IMR-90 (cell line): ENCODE measurements around the gene RGS16. TPM values are rescaled to one million over a fixed set of nuclear protein-coding genes. Genes with fewer than 3 reads are reported as not detected.

Experiments used
- ATAC-seq: fragments of 200-7000 bp; cut with Tn5 transposase; 2 replicates; pipeline ENCODE4 v1.9.1; 2020; ENCODE audit warnings: low read depth, mild to moderate bottlenecking, moderate library complexity
- BruUV-seq: library from RNA; stranded (reverse); fragments of 400-500 nt; replicated peaks from 2 replicates; lab custom pipeline; 2021; lab: Mats Ljungman, UMichigan
- CTCF ChIA-PET: fragments of 300-600 bp; formaldehyde crosslinking; extraction: SDS; loops from one replicate; lab custom pipeline; 2021; ENCODE audit warnings: antibody characterized with exemption; lab: Yijun Ruan, JAX
- POLR2A ChIA-PET: fragments of 300-600 bp; sonication (Branson Sonifier 250); formaldehyde crosslinking; loops from one replicate; lab custom pipeline; 2022; ENCODE audit warnings: antibody characterized with exemption; ENCODE audit not compliant: unreplicated experiment; lab: Charles Lee
- DNase-seq: peaks from one replicate; pipeline ENCODE4 v3.0.0; 2013
- H2AFZ ChIP-seq: replicated peaks from 2 replicates; pipeline ENCODE3; 2013; ENCODE audit warnings: low read length, mild to moderate bottlenecking; ENCODE audit not compliant: poor library complexity
- H2AK5ac ChIP-seq: 2 replicates; pipeline ENCODE4 v1.6.1; 2013; ENCODE audit warnings: low read depth, low read length, inconsistent platforms
- H2AK9ac ChIP-seq: replicated peaks from 2 replicates; pipeline ENCODE3; 2013; ENCODE audit warnings: mild to moderate bottlenecking, low read depth, low read length, moderate library complexity; ENCODE audit not compliant: poor library complexity
- H2BK120ac ChIP-seq: 2 replicates; pipeline ENCODE4 v1.6.1; 2013; ENCODE audit warnings: low read depth, low read length, inconsistent platforms
- H2BK15ac ChIP-seq: 3 replicates; pipeline ENCODE4 v1.6.1; 2013; ENCODE audit warnings: low read depth, low read length, inconsistent platforms
- H2BK20ac ChIP-seq: 2 replicates; pipeline ENCODE4 v1.6.1; 2013; ENCODE audit warnings: low read depth, mild to moderate bottlenecking, inconsistent platforms, low read length, moderate library complexity
- H2BK5ac ChIP-seq: 2 replicates; pipeline ENCODE4 v1.6.1; 2013; ENCODE audit warnings: mild to moderate bottlenecking, low read depth, low read length, inconsistent platforms; ENCODE audit not compliant: poor library complexity, severe bottlenecking
- H3K14ac ChIP-seq: replicated peaks from 2 replicates; pipeline ENCODE4 v1.6.1; 2013; ENCODE audit warnings: low read depth, low read length, inconsistent platforms
- H3K18ac ChIP-seq: 2 replicates; pipeline ENCODE4 v1.6.1; 2013; ENCODE audit warnings: low read depth, low read length, control low read depth
- H3K23ac ChIP-seq: 2 replicates; pipeline ENCODE4 v1.6.1; 2013; ENCODE audit warnings: low read depth, low read length, inconsistent platforms
- H3K27ac ChIP-seq: 2 replicates; pipeline ENCODE4 v1.5.1; 2013; ENCODE audit warnings: mild to moderate bottlenecking, control low read depth, low read length; ENCODE audit not compliant: insufficient read depth
- H3K27me3 ChIP-seq: 2 replicates; pipeline ENCODE4 v1.6.1; 2013; ENCODE audit warnings: low read length; ENCODE audit not compliant: control insufficient read depth, insufficient read depth
- H3K36me3 ChIP-seq: 2 replicates; pipeline ENCODE4 v1.6.1; 2013; ENCODE audit warnings: low read length, mixed read lengths; ENCODE audit not compliant: control insufficient read depth, insufficient read depth
- H3K4ac ChIP-seq: 2 replicates; pipeline ENCODE4 v1.6.1; 2013; ENCODE audit warnings: low read depth, low read length, inconsistent platforms
- H3K4me1 ChIP-seq: 2 replicates; pipeline ENCODE4 v1.6.1; 2013; ENCODE audit warnings: low read length, mixed read lengths; ENCODE audit not compliant: control insufficient read depth, insufficient read depth
- H3K4me2 ChIP-seq: 2 replicates; pipeline ENCODE4 v1.6.1; 2013; ENCODE audit warnings: low read depth, mild to moderate bottlenecking, control low read depth, low read length, moderate library complexity
- H3K4me3 ChIP-seq: 2 replicates; pipeline ENCODE4 v1.5.1; 2013; ENCODE audit warnings: low read depth, mild to moderate bottlenecking, control low read depth, low read length, moderate library complexity; ENCODE audit not compliant: insufficient read depth
- H3K56ac ChIP-seq: 2 replicates; pipeline ENCODE4 v1.6.1; 2013; ENCODE audit warnings: low read length, inconsistent platforms; ENCODE audit not compliant: insufficient read depth; ENCODE audit errors: extremely low read depth
- H3K79me1 ChIP-seq, 2 experiments: 2 replicates each; pipeline ENCODE4 v1.6.1; 2013; ENCODE audit warnings: low read length in 2 of 2, inconsistent platforms in 1 of 2, low read depth in 1 of 2
- H3K9ac ChIP-seq: 2 replicates; pipeline ENCODE4 v1.6.1; 2013; ENCODE audit warnings: low read depth, low read length, control low read depth
- H3K9me1 ChIP-seq: 2 replicates; pipeline ENCODE4 v1.6.1; 2013; ENCODE audit warnings: low read length, inconsistent platforms; ENCODE audit not compliant: insufficient read depth
- H3K9me3 ChIP-seq: 2 replicates; pipeline ENCODE4 v1.6.1; 2013; ENCODE audit warnings: low read length; ENCODE audit not compliant: control insufficient read depth, insufficient read depth
- H4K20me1 ChIP-seq: 2 replicates; pipeline ENCODE4 v1.6.1; 2013; ENCODE audit warnings: low read length, inconsistent platforms; ENCODE audit not compliant: insufficient read depth
- H4K5ac ChIP-seq: 2 replicates; pipeline ENCODE4 v1.6.1; 2013; ENCODE audit warnings: mild to moderate bottlenecking, low read depth, low read length, control low read depth
- H4K8ac ChIP-seq, 2 experiments: 2 replicates each; pipeline ENCODE4 v1.6.1; 2013; ENCODE audit warnings: low read depth in 2 of 2, low read length in 2 of 2, control low read depth in 1 of 2, inconsistent platforms in 1 of 2
- H4K91ac ChIP-seq: 2 replicates; pipeline ENCODE4 v1.6.1; 2013; ENCODE audit warnings: low read depth, low read length, inconsistent platforms; ENCODE audit not compliant: insufficient read depth
- CEBPB ChIP-seq: IDR thresholded peaks from 2 replicates; pipeline ENCODE4 v1.6.1; 2012; ENCODE audit warnings: low read depth, low read length, improper control_type of control experiment
- FOS ChIP-seq: fragments of 150-350 bp; IDR thresholded peaks from 2 replicates; pipeline ENCODE4 v1.6.1; 2016; ENCODE audit warnings: low read depth, low read length
- MAFK ChIP-seq: IDR thresholded peaks from 2 replicates; pipeline ENCODE4 v1.6.1; 2012; ENCODE audit warnings: low read depth, low read length, improper control_type of control experiment
- NFE2L2 ChIP-seq: fragments of 150-350 bp; IDR thresholded peaks from 2 replicates; pipeline ENCODE4 v1.6.1; 2016; ENCODE audit warnings: low read depth, mild to moderate bottlenecking, low read length
- POLR2A ChIP-seq: IDR thresholded peaks from 2 replicates; pipeline ENCODE4 v1.6.1; 2012; ENCODE audit warnings: mild to moderate bottlenecking, low read depth, low read length
- RAD21 ChIP-seq: IDR thresholded peaks from 2 replicates; pipeline ENCODE4 v1.6.1; 2012; ENCODE audit warnings: low read length, improper control_type of control experiment
- RFX5 ChIP-seq: IDR thresholded peaks from 2 replicates; pipeline ENCODE4 v1.8.0; 2012; ENCODE audit warnings: low read depth, mild to moderate bottlenecking, low read length, moderate library complexity
- SMC3 ChIP-seq: fragments of 150-350 bp; IDR thresholded peaks from 2 replicates; pipeline ENCODE4 v1.6.1; 2016; ENCODE audit warnings: low read depth, mild to moderate bottlenecking, antibody characterized with exemption, low read length, moderate library complexity
- WGBS, 2 experiments: methylation state at CpG; one replicate each; pipeline versions ENCODE4 v1.1.5 to v1.1.7; 2013; ENCODE audit warnings: missing lambda C conversion rate in 2 of 2; ENCODE audit not compliant: insufficient read length in 1 of 2; ENCODE audit errors: extremely low coverage in 2 of 2; 5-methylcytosine and 5-hydroxymethylcytosine counted together
- dilution Hi-C: fragments of 300-500 bp; cut with HindIII; formaldehyde crosslinking; loops from one replicate; pipeline ENCODE4 v1.14.3; 2018; ENCODE audit warnings: low sequenced_read_pairs; ENCODE audit not compliant: unreplicated experiment
- in situ Hi-C: fragments of 300-500 bp; cut with MboI; formaldehyde crosslinking; loops from 3 replicates; pipeline ENCODE4 v1.14.3; 2019; ENCODE audit warnings: low sequenced_read_pairs, inconsistent platforms, mixed read lengths
- intact Hi-C: fragments of 100-400 bp; cut with micrococcal nuclease; formaldehyde crosslinking; loops from 2 replicates; pipeline ENCODE4 v1.10.0; 2022
- polyA plus RNA-seq, 3 experiments: library from polyadenylated mRNA; depleted of rRNA; stranded (reverse); fragments of >200 nt; gene quantifications; 2 replicates each; pipeline ENCODE4 v1.2.3, GENCODE V29; 2012; ENCODE audit warnings: low replicate concordance in 1 of 3
- total RNA-seq: library from RNA; depleted of rRNA; stranded (reverse); fragments of >200 nt; gene quantifications from 2 replicates; pipeline ENCODE4 v1.2.3, GENCODE V29; 2012
- TF ChIP-seq, protein P1 (sequence below): fragments of 150-350 bp; IDR thresholded peaks from 2 replicates; pipeline ENCODE4 v1.6.1; 2017; ENCODE audit warnings: mild to moderate bottlenecking, antibody characterized with exemption, low read length, low read depth

RGS16 gene
- total and polyA plus RNA-seq, 2 of the 4 experiments (the other 2 are of a cell fraction): 0.15 to 0.18 TPM

DNA sequence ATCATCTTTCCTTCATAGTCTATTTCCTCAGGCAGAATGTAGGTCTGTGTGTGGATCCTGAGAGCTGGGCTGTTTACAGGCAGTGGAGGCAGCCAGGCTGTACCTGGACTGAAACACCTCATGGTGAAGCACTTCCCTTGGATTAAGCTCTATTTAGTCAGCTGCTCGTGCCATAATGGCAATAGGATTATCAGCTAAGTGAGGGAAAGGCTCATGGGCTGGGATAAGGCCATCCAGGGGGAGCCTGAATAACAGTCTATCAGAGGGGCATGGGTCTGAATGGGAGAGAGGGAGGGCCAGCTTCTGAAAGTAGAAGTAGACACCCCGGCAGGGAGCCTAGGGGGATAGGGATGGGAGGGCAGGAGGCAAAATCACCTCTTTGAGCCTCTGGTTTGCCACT is 23.5 kb downstream of the RGS16 start:
- TF ChIP-seq FOS (no peak), MAFK (no peak), SMC3 (no peak), POLR2A (no peak), RFX5 (no peak), CEBPB (no peak), RAD21 (no peak), NFE2L2 (no peak)
- TF ChIP-seq, protein P1, sequence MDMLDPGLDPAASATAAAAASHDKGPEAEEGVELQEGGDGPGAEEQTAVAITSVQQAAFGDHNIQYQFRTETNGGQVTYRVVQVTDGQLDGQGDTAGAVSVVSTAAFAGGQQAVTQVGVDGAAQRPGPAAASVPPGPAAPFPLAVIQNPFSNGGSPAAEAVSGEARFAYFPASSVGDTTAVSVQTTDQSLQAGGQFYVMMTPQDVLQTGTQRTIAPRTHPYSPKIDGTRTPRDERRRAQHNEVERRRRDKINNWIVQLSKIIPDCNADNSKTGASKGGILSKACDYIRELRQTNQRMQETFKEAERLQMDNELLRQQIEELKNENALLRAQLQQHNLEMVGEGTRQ: no peak
- Histone ChIP-seq H2AK9ac (no peak overlapping the region), H4K20me1 (no peaks in the 10 kb centered on the region), H2AK5ac (no peak overlapping the region), H3K23ac (no peak overlapping the region), H3K27me3 (no peaks in the 10 kb centered on the region), H3K4ac (no peak overlapping the region), H4K91ac (no peak overlapping the region), H2BK15ac (no peak overlapping the region), H3K9ac (no peak overlapping the region), H3K9me1 (no peaks in the 10 kb centered on the region), H3K9me3 (no peaks in the 10 kb centered on the region), H2AFZ (no peak overlapping the region), H2BK5ac (no peak overlapping the region), H3K27ac (no peak overlapping the region), H3K4me1 (no peaks in the 10 kb centered on the region), H3K36me3 (peaks cover 19% of the 10 kb centered on the region), H3K79me1 (no peaks in the 10 kb centered on the region), H2BK20ac (no peak overlapping the region), H3K18ac (no peak overlapping the region), H3K4me3 (no peak overlapping the region), H3K56ac (no peak overlapping the region), H3K14ac (no peak overlapping the region), H2BK120ac (no peak overlapping the region), H4K8ac (no peak overlapping the region), H4K5ac (no peak overlapping the region), H3K4me2 (no peak overlapping the region)
- WGBS, 2 experiments: no CpG with 5 or more reads among the region's 2 CpGs
- intact Hi-C loops: no loop called here
- POLR2A ChIA-PET: no interaction called here
- no peak for ATAC-seq
- no peak for DNase-seq
- CTCF ChIA-PET: no interaction called here
- in situ Hi-C loops: no loop called here
- dilution Hi-C loops: no loop called here
- no TSS peak for BruUV-seq
